Effector memory CD4-positive, alpha-beta T cell (primary cell): ENCODE data around the gene AP1G2.

Experiments
- DNase-seq, 3 donors: peaks; one replicate each; pipeline ENCODE4 v3.0.0-alpha.2; 2020
- H3K27ac ChIP-seq: 2 replicates; pipeline ENCODE4 v1.7.0; 2013; ENCODE audit warnings: mild to moderate bottlenecking, low read length, moderate library complexity; ENCODE audit not compliant: insufficient read depth, poor library complexity, severe bottlenecking
- H3K27me3 ChIP-seq: replicated peaks from 2 replicates; pipeline ENCODE4 v1.7.0; 2013; ENCODE audit warnings: mild to moderate bottlenecking, low read length; ENCODE audit not compliant: insufficient read depth, control insufficient read depth, poor library complexity, severe bottlenecking
- H3K36me3 ChIP-seq: 2 replicates; pipeline ENCODE4 v1.7.0; 2013; ENCODE audit warnings: mild to moderate bottlenecking, low read length, moderate library complexity; ENCODE audit not compliant: control insufficient read depth, insufficient read depth
- H3K4me1 ChIP-seq: 2 replicates; pipeline ENCODE4 v1.7.0; 2013; ENCODE audit warnings: low read length, mild to moderate bottlenecking; ENCODE audit not compliant: control insufficient read depth, insufficient read depth, poor library complexity, severe bottlenecking
- H3K4me3 ChIP-seq: 2 replicates; pipeline ENCODE4 v1.7.0; 2013; ENCODE audit warnings: low read length, low read depth, mild to moderate bottlenecking; ENCODE audit not compliant: insufficient read depth, poor library complexity, severe bottlenecking
- H3K9me3 ChIP-seq: 2 replicates; pipeline ENCODE4 v1.7.0; 2013; ENCODE audit warnings: mild to moderate bottlenecking, low read length, moderate library complexity; ENCODE audit not compliant: control insufficient read depth

Gene AP1G2

GRCh38 chr14:23609001-23609400, 41.4 kb upstream of the AP1G2 start:
- Histone ChIP-seq H3K4me1 (peaks cover 23% of the 10 kb centered on the region), H3K27me3 (no peaks in the 10 kb centered on the region), H3K36me3 (no peaks in the 10 kb centered on the region), H3K9me3 (no peaks in the 10 kb centered on the region), H3K27ac (no peak overlapping the region), H3K4me3 (no peak overlapping the region)
- DNase-seq, result no peak

GRCh38 chr14:23608454-23608853, 40.9 kb upstream of the AP1G2 start:
- H3K4me3 ChIP-seq, result no peak overlapping the region
- H3K4me1 ChIP-seq, result peaks cover 23% of the 10 kb centered on the region
- H3K9me3 ChIP-seq, result no peaks in the 10 kb centered on the region
- H3K27ac ChIP-seq, result no peak overlapping the region
- H3K27me3 ChIP-seq, result no peaks in the 10 kb centered on the region
- DNase-seq, result no peak
- H3K36me3 ChIP-seq, result no peaks in the 10 kb centered on the region

- no peak overlapping the region for H3K4me3 ChIP-seq
- no peak overlapping the region for H3K27ac ChIP-seq
- H3K36me3 ChIP-seq, result no peaks in the 10 kb centered on the region
- H3K9me3 ChIP-seq, result no peaks in the 10 kb centered on the region
- peaks cover 18% of the 10 kb centered on the region for H3K4me1 ChIP-seq
- DNase-seq, result no peak
- H3K27me3 ChIP-seq, result no peaks in the 10 kb centered on the region
These were observed 38.5 kb upstream of the AP1G2 start for GRCh38 chr14:23605931-23606585.

GRCh38 chr14:23604675-23605170, 37.1 kb upstream of the AP1G2 start:
- DNase-seq, result no peak
- H3K9me3 ChIP-seq, result no peaks in the 10 kb centered on the region
- H3K27ac ChIP-seq, result no peak overlapping the region
- H3K36me3 ChIP-seq, result no peaks in the 10 kb centered on the region
- no peak overlapping the region for H3K4me3 ChIP-seq
- peaks cover 4% of the 10 kb centered on the region for H3K4me1 ChIP-seq
- no peaks in the 10 kb centered on the region for H3K27me3 ChIP-seq

GRCh38 chr14:23604148-23604547, 36.6 kb upstream of the AP1G2 start:
- Histone ChIP-seq H3K27me3 (no peaks in the 10 kb centered on the region), H3K4me1 (no peaks in the 10 kb centered on the region), H3K27ac (no peak overlapping the region), H3K9me3 (no peaks in the 10 kb centered on the region), H3K36me3 (no peaks in the 10 kb centered on the region), H3K4me3 (no peak overlapping the region)
- DNase-seq, result no peak

- no peaks in the 10 kb centered on the region for H3K4me1 ChIP-seq
- no peak for DNase-seq
- H3K36me3 ChIP-seq, result no peaks in the 10 kb centered on the region
These were observed 35.5 kb upstream of the AP1G2 start for GRCh38 chr14:23603103-23603502.

GRCh38 chr14:23602181-23603095, 34.8 kb upstream of the AP1G2 start:
- Histone ChIP-seq H3K4me1 (no peaks in the 10 kb centered on the region), H3K27ac (no peak overlapping the region), H3K4me3 (no peak overlapping the region), H3K36me3 (no peaks in the 10 kb centered on the region), H3K9me3 (no peaks in the 10 kb centered on the region), H3K27me3 (no peaks in the 10 kb centered on the region)
- no peak for DNase-seq

More at GRCh38 chr14:23603103-23603502, 35.5 kb upstream of the AP1G2 start:
- Histone ChIP-seq H3K27me3 (no peaks in the 10 kb centered on the region), H3K4me3 (no peak overlapping the region), H3K27ac (no peak overlapping the region), H3K9me3 (no peaks in the 10 kb centered on the region)

GRCh38 chr14:23601845-23602180, 34.2 kb upstream of the AP1G2 start:
- H3K9me3 ChIP-seq, result no peaks in the 10 kb centered on the region
- no peak overlapping the region for H3K4me3 ChIP-seq
- DNase-seq, result no peak
- H3K36me3 ChIP-seq, result no peaks in the 10 kb centered on the region
- H3K27ac ChIP-seq, result no peak overlapping the region
- H3K4me1 ChIP-seq, result no peaks in the 10 kb centered on the region
- no peaks in the 10 kb centered on the region for H3K27me3 ChIP-seq

- Histone ChIP-seq H3K4me1 (no peaks in the 10 kb centered on the region), H3K27ac (no peak overlapping the region), H3K9me3 (no peaks in the 10 kb centered on the region), H3K27me3 (no peaks in the 10 kb centered on the region), H3K36me3 (no peaks in the 10 kb centered on the region), H3K4me3 (no peak overlapping the region)
- DNase-seq, result no peak
These were observed 33.8 kb upstream of the AP1G2 start for GRCh38 chr14:23601424-23601823.

GRCh38 chr14:23600806-23601205, 33.2 kb upstream of the AP1G2 start:
- no peak for DNase-seq
- no peak overlapping the region for H3K4me3 ChIP-seq
- H3K27ac ChIP-seq, result no peak overlapping the region
- no peaks in the 10 kb centered on the region for H3K36me3 ChIP-seq
- no peaks in the 10 kb centered on the region for H3K9me3 ChIP-seq
- H3K27me3 ChIP-seq, result no peaks in the 10 kb centered on the region
- no peaks in the 10 kb centered on the region for H3K4me1 ChIP-seq
